Astrocyte of the hippocampus (primary cell): ENCODE measurements around the gene PIEZO1.

Source experiments
- DNase-seq: peaks from one replicate; pipeline ENCODE4 v3.0.0; 2011; ENCODE audit warnings: low read depth, low spot score

PIEZO1 gene

DNA sequence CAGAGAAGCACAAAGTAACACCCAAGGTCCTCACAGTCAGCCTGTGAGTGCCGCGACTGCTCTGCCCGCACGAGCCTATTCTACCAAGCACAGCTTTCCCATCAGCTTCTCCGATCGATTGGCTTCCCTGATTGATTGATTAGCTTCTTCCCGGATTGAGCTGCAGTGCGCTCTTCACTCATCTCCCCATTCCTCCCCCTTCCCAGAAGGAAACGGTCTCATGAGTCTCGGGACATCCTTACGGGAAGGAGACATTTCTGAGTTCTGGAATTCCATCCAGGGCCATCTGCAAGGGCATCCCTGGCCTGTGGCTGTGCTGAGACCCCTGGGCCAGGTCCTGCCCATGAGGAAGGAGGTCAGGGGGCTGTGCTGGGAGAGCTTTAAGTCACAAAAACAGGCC lies 18.0 kb downstream of the PIEZO1 start:
- no peak for DNase-seq

DNA sequence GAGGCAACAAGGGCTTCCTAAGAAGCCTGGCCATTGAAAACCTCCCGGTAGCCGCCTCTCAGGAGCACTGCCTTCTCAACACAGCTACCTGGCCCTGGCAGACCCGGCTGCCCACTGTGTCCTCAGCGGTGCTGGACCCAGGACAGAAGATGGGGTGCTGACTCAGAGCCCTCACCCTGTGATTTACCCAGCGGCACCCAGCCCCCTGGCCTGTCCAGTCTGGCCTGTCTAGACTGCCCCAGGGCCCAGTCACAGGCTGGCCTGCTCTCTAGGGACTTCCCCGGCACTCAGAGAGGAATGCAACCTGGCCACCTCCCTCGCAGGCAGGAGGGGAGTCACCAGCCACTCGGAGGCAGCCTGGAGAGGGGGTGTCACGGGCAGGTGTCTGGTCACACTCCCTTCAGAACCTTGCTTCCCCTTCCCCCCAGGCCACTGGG lies 20.1 kb downstream of the PIEZO1 start:
- peak; percentile 83 for DNase-seq

DNA sequence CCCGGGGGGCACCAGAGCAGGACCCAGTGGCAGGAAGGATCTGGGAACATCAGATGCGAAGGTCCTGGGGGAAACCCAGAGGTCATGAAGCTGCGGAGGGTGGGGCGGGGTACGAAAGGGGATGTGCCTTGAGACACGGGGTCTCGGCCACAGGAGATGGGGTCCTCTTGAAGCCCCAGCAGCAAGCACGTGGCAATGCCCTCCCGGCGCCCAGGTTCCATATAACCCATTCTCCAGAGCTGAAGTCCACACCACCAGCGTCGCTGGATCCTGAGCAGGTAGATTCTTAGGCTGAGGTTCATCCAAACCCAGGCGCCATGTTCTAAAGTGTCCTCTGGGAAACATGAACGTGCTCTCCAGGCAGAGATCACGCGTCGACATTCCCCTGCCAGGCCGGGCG lies 20.9 kb downstream of the PIEZO1 start:
- no peak for DNase-seq

DNA sequence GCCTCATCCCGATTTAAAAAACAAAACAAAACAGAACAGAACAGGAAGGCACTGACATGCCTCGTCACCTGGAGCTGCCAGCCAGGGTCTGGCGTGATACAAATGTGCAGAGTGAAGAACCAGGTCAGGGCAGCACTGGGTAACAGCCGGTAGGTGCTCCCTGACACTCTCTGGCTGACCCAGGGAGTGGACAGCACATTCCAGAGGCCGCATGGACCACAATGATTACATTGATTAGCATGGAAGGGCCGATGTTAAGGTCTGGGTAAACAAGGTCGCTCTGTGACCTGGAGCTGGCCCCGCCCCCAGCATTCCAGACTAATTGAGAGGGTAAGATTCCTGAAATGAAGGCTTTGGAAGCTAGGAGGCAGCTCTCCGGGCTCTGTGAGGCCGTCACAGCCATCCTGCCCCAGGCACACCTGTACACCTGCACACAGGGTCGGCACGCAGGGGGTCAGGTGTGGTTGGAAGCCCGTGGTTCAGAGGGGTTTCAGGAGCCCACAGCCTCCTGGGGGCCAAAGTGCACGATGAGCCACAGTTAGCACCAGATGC lies 21.4 kb downstream of the PIEZO1 start:
- peak; percentile 39 for DNase-seq

DNA sequence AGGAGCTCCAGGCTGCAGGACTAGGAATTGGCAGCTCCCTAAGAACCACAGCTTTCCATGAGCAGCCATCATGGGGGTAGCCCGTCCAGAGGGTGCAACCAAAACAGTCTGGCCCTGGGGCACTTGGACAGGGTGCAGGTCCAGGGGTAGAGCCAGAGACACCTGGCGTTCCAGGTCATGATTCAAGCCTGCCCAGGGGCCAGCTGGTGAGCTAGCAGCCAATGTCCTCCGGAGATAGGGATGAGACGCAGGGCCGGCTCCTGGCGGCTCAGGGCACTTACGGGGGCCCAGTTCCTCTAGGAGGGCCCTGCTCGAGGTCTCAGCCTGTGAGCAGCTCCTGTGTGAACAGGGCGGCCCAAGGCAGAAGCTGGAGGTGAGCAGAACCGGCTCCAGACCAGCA lies 22.1 kb downstream of the PIEZO1 start:
- DNase-seq = no peak

DNA sequence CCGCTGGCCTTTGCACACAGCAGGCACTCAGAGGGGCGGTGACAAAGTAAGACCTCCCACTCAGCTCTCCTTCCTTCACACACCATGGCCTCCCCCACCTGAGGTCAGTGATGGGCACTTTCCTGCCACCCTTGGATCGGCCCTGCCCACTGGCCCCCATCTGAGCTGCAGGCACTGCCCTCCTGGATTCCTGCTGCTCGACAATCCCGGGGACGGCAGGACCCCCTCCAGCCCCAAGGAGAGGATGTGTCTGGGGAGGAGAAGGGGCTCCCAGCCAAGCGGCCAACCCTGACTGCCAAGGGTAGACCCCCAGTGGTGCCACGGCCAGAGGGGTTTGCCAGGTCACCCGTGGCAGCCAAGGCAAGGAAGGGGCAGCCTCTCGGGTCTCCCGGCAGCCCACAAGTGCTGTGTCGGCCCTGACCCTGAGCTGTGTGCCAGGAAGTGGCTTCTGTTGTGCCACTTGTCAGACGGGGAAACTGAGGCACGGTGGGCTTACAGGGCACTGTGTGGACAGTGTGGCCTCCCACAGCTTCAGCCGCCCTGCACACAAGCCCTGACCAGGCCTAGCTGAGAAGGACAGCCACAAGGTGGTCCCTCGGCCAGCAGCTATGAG lies 22.7 kb downstream of the PIEZO1 start:
- DNase-seq = no peak

DNA sequence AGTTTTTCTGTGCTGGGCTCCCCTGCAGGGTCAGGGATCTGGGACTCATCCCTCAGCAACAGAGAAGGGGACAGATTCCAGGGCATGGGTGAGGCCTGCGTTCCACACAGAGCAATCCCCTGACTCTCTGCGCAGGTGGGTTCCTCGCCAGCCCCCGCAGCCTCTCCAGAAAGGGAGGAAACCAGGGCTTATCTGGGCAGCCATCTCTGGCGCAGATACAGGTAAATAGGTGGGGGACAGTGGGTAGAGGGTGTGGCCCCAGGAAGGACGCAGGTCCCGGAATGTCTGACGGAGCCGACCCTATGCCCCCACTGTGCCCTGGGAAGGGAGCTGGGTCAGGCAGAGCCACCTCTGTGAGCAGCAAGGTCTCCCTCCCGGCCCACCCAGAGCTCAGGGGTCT lies 23.2 kb downstream of the PIEZO1 start:
- DNase-seq = no peak

DNA sequence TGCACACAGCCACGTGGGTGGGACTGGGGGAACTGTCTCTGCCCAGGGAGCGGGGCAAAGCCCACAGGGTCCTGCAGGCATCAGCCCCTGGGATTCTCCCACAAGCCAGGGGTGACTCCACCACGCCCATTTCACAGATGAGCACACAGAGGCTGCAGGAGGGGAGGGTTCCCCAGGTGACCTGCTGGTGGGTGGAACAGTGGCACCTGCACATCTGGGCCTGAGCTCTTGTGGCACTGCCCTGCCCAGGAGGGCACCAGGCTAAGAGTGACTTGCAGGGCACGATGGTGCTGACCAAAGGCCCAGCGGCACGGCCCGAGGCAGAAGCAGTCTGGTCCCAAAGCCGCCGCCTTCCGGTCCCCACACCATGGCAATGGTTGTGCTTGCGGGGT lies 23.9 kb downstream of the PIEZO1 start:
- no peak for DNase-seq

DNA sequence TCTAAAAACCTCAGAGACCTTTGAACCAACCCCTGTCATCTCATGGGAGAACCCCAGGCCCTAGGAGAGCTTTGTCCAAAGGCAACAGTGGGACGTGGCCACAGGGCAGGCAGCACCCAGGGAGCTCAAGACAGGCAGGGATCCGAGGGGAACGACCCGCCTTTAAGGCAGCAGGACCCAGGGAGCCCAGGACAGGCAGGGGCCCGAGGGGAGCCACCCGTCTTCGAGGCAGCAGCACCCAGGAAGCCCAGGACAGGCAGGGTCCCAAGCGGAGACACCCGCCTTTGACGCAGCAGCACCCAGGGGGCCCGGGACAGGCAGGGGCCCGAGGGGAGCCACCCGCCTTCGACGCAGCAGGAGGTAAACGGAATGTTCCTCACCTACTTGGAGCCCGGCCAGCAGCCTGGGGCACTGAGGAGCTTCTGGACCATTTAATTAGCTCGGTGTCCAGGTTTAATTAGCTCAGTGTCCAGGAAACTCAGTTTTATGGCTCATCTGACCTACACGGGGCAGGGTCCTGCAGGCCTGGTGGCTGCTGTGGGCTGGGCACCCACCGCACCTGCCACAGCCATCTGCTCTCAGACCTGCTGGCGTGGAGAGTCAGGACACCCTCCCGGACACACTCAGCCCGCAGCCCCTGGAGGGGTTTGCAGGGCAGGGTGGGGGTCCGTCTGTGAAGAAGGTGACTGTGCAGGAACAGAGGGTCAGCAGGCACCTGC lies 24.4 kb downstream of the PIEZO1 start:
- DNase-seq = no peak

DNA sequence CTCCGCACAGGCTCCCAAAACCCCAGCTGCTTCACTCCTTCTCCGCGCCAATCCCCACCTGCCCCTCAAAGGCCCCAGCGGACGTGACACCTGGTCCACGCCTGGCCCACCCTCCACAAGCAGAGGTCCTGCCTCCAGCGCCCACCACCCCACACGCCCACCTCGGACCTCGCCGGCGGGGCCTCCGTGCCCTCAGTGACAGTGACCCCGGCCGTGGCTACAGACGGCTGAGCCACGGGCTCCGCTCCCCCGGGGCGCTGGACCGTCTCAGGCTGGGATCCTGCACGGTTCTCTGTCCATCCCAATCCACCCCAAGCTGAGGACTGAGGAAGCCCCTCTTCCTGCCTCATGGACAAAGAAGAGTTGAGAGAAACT lies 25.1 kb downstream of the PIEZO1 start:
- no peak for DNase-seq

DNA sequence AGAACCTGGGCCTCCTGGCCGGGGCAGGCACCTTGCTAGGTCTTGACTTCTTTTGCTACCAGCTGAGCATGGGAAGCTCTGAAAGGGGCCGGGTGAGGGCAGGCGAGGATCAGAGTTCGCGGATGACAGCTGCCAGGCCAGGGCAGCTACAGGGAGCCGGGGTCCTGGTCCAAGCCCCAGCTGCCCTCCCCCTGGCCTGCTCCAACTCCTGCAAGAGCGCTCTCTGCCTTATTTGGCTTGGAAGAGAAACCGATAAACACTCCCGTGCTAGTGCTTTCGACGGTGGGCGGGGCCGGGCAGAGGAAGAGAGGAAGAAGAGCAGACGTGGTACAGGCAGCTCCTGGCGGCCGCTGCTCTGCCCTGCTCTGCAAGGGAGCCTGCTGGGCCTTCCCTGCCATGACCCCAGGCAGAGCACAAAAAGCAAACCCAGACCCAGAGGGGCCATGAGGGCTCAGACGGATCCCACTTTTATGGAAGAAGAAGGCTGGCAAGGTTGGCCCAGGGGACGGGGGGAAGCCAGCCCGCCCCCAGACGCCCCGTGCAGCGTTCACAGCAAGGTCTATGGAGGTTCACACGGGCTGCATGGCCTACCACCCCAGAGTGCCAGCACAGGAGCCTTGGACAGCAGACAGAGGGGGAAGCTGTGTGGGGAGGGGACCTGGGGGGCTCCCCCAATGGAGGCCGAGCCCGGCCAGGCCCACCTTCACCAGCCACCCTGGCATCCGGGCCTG lies 25.6 kb downstream of the PIEZO1 start:
- no peak for DNase-seq

DNA sequence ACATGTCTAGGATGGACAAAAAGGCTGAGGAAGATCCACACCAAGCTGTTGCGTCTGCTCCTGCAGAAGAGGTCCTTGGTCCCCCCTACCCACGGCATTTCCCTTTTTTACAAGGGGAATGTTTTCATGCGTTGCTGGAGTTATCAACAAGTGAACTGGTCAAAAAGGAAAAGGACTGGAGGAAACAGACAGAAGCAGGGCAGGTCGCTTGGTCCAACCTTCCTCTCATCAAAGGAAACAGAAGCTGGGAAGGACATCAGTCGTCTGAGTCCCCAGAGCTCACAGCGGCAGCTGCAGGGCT lies 26.1 kb downstream of the PIEZO1 start:
- DNase-seq = no peak

DNA sequence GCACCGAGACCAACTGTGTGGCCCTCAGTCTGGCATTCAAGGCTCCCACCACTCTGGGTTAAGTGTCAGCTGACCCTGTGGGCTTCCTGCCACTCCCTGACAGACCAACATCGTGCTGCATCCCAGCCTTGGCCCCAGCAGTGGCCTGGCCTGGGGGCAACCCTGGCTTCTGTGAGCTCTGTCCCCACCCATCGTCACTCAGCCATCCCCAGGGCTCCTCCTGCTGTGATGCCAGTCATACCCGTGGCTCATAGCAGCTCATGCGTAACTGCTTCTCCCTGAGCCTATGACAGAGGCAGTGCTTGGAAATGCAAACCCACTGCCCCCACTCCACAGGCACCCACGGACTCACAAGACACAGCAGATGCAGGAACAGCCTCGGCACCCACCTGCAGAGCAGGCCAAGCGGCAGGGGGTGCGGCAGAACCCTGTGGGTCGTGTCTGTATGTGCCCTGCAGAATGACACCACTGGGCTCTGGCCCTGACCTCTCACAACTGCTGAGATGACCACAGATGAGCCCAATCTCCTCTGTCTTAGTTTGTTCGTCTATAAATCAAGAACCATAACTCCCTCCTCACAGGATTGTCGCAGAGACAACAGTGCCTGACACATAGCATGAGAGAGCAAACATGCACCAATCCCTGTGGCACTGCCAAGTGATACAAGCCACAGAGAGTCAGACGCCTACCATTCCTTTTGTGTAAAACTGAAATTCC lies 26.6 kb downstream of the PIEZO1 start:
- no peak for DNase-seq

DNA sequence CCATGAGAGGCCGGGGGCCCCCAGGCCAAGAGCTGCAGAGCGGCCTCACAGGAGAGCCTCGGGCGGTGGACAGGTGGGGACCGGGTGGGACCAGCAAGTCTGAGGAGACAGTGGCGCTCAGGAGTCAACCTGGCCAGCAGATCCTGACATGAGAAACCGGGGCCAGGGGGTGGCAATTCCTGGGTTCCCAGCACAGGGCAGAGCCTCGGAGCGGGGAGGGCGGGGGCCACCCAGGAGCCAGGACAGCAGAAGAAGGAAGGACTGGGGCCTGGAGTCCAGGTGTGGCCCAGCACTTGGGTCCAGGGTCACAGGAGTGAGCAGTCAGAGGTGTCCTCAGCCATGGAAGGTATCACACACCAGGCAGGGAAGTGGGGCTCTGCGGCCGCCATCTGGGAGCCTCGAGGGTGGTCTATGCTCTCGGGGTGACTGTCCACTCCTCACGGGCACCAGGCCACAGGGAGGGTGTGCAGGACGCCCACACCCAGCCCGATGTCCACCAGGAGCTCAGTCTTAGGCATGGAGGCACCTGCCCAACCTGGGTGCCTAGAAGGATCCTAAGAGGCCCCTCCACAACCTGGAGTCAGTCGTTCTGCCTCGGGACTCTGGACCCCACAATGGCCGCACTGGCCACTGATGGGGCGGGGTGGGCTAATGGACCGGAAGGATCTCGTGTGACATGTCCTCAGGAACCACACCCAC lies 29.1 kb downstream of the PIEZO1 start:
- DNase-seq = no peak

DNA sequence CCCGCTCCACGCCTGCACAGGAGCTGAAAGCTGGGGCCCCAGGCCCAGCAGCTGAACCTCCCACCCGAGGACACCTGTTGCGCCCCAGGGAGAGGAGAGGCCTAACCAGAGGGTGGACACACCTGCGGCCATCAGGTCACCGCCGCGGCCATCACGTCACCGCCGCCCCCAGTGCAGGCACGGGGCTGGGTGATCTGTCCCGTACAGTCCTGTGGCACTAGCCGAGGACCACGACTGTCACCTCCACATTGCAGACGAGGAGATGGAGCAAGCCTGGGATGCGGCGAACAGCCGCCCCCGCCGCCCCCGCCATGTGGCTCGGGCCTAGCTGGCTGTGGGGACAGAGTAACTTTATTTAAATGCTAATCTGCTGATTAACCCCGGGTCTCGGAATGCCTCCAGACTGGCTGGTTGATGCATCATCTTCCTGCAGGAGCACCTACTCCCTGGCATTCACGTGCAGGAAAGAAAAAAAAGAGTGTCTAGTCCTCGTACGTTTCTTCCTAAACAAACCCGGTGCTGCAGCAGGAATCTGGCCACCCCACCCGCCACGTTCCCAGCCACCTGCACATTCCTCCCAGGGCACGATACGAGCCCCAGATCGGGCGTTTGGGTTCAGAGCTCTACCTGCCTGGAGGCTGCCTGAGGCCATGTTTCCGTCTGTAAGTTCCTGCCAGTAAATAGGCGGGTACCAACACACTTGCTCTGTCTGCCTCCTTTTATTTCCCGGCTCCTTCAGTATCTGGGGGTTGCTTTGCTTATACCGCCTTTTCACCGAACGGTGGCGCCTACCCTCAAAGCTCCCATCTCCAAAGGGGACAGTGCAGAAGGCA lies 29.9 kb downstream of the PIEZO1 start:
- DNase-seq = peak; percentile 63

DNA sequence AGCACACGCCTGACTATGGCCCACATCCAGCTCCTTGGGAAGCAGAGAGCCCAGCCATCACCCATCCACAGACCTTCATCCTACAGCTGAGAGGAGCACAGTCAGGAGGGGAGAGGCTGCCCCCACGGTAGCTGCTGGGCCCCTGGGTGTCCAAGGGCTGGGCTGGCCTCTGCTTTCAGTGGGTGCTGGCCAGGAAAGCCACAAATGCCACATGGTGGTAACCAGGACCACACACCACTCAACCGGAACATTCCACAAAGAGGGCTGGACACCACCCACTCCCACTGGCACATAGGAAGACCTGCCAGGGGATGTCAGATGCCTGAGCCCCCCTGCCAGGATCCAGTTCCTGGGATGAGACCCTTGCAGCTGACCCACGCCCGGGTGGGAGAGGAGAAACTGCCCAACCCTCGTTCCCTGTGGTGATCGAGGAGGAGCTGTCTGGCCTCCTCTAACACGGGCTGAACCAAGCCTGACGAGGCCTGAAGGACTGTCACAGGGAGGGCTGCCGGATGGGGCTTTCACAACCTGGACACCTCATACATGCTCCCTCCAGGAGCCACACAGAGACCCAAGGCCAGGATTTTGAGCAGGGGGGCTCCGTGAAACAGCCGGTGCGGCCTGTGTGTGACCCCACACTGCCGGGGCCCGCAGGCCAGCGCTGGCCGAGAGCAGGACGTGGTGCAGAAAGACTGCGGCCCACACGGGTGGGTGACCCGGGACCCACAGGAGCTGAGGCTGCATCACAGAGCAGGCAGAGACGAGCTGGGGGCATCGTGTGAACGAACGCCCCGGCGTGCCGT lies 30.7 kb downstream of the PIEZO1 start:
- peak; percentile 57 for DNase-seq

DNA sequence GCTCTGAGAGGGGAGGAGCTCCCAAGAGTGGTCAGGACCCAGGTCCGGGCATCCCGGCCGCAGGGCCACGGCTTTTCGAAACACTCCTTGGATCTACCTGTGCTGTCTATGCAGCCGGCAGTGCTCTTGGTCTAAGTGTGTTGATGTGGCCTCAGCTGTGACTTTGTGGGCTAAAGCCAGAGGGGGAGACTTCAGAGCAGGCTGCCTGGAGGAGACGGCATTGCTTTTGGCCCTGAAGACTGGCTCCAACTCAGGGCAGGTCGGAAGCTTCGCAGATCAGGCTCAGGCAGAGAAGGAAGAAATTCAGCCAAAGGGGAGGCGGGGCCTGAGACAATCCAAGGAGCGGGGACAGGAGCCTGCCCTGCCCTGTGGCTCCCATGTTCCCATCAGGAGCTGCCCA lies 31.4 kb downstream of the PIEZO1 start:
- DNase-seq = no peak

DNA sequence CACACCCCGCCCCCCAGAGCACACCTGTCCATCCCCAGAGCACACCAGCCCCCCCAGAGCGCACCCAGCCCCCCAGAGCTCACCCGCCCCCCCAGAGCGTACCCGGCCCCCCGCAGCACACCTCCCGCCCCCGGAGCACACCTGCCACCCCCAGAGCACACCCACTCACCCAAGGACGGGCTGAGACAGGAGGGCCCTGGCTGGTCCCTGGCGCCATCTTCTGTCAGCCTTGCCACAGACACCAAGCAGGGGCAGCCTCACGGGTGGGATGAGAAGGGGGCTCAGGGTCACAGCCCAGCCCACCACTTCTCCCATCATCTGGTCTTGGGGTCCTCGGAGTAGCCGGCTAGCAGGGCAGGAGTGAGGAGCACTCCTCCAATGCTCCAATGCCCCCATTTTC lies 31.8 kb downstream of the PIEZO1 start:
- DNase-seq = no peak

DNA sequence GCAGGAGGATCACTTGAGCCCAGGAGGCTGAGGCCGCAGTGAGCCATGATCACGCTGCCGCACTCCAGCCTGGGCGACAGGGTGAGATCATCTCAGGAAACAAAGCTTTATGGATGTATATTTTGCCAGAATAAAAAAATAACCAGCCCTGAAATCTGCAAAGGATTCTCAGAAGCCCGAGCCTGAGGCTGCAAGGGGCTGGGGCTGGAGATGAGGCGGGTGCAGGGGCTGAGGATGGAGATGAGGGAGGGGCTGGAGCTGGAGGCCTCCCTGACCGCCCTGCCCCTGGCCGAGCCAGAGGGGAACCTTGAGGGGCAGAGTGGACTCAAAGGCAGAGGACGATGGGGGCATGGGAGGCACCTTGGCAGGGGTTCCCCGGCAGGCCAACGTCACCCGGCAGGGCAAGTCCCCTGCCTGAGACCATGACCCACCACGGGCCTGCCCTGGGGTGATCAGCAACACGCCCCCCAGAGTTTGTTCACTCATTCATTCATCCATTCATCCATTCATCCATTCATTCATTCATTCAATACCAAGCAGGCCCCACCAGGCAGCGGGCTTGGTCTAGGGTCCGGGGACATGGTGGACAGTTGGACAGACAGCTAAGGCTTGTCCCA lies 32.5 kb downstream of the PIEZO1 start:
- no peak for DNase-seq
